ENCODE results near the gene SPATA20. TPM values are rescaled to one million over a fixed set of nuclear protein-coding genes. Genes with fewer than 3 reads are reported as not detected.

The SPATA20 gene
- total and polyA plus RNA-seq, 2 of the 13 experiments (the other 11 are each of a cell fraction or from before 2014, with no cell fraction given): 36.1 to 64.8 TPM

GRCh38 chr17:50559674-50560184 is 12.8 kb downstream of the SPATA20 start (continued):
- TF ChIP-seq ZNF251 (CRISPR knock-in tag; IDR thresholded peaks at IDR 0.05) (no peak), ZNF205 (CRISPR knock-in tag; IDR thresholded peaks at IDR 0.05) (peak; percentile 58; the same call in 1 of the 2 replicates), TEAD3 (CRISPR knock-in tag; optimal IDR thresholded peaks at IDR 0.05; ENCODE audit: borderline replicate concordance) (no peak), NR2C2 (CRISPR knock-in tag; IDR thresholded peaks at IDR 0.05; ENCODE audit: borderline replicate concordance) (peak; percentile 39; the same call in 1 of the 2 replicates), NR2F2 (IDR thresholded peaks at IDR 0.05; ENCODE audit: borderline replicate concordance, low read depth) (peak; percentile 62; the same call in 1 of the 2 replicates), NFRKB (IDR thresholded peaks at IDR 0.05) (no peak), ZNF558 (CRISPR knock-in tag; IDR thresholded peaks at IDR 0.05; ENCODE audit: borderline replicate concordance) (no peak), NR2F6 (IDR thresholded peaks at IDR 0.05) (peak; percentile 72; the same call in 1 of the 2 replicates), NR2F6 (CRISPR knock-in tag; IDR thresholded peaks at IDR 0.05) (peak; percentile 65), ZNF572 (CRISPR knock-in tag; IDR thresholded peaks at IDR 0.05) (no peak), ZNF563 (CRISPR knock-in tag; IDR thresholded peaks at IDR 0.05) (0 out of 2 replicates have a peak, but pooled peaks have one; percentile 10), MAZ (IDR thresholded peaks at IDR 0.05; ENCODE audit: borderline replicate concordance, low read depth, low read length) (peak; percentile 12; the same call in 1 of the 2 replicates), MAZ (CRISPR knock-in tag; IDR thresholded peaks at IDR 0.05; ENCODE audit: low read depth) (no peak), MTA1 (CRISPR knock-in tag; IDR thresholded peaks at IDR 0.05; ENCODE audit: borderline replicate concordance) (0 out of 2 replicates have a peak, but pooled peaks have one; percentile 11), ZNF569 (CRISPR knock-in tag; IDR thresholded peaks at IDR 0.05; ENCODE audit: borderline replicate concordance) (no peak), ATF2 (CRISPR knock-in tag; IDR thresholded peaks at IDR 0.05) (no peak), SKI (IDR thresholded peaks at IDR 0.05; ENCODE audit: partially characterized antibody) (no peak), NR2F1 (CRISPR knock-in tag; IDR thresholded peaks at IDR 0.05) (peak in 1 of 2 experiments; percentile 59; a peak in 2 of 4 replicates)
- TF ChIP-seq, protein P1, sequence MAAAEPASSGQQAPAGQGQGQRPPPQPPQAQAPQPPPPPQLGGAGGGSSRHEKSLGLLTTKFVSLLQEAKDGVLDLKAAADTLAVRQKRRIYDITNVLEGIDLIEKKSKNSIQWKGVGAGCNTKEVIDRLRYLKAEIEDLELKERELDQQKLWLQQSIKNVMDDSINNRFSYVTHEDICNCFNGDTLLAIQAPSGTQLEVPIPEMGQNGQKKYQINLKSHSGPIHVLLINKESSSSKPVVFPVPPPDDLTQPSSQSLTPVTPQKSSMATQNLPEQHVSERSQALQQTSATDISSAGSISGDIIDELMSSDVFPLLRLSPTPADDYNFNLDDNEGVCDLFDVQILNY (CRISPR knock-in tag; conservative IDR thresholded peaks at IDR 0.05): 0 out of 2 replicates have a peak, but pooled peaks have one; percentile 15
- TF ChIP-seq, protein P2, sequence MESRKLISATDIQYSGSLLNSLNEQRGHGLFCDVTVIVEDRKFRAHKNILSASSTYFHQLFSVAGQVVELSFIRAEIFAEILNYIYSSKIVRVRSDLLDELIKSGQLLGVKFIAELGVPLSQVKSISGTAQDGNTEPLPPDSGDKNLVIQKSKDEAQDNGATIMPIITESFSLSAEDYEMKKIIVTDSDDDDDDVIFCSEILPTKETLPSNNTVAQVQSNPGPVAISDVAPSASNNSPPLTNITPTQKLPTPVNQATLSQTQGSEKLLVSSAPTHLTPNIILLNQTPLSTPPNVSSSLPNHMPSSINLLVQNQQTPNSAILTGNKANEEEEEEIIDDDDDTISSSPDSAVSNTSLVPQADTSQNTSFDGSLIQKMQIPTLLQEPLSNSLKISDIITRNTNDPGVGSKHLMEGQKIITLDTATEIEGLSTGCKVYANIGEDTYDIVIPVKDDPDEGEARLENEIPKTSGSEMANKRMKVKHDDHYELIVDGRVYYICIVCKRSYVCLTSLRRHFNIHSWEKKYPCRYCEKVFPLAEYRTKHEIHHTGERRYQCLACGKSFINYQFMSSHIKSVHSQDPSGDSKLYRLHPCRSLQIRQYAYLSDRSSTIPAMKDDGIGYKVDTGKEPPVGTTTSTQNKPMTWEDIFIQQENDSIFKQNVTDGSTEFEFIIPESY (CRISPR knock-in tag; IDR thresholded peaks at IDR 0.05): peak; percentile 57; the same call in 1 of the 2 replicates
- TF ChIP-seq, protein P3, sequence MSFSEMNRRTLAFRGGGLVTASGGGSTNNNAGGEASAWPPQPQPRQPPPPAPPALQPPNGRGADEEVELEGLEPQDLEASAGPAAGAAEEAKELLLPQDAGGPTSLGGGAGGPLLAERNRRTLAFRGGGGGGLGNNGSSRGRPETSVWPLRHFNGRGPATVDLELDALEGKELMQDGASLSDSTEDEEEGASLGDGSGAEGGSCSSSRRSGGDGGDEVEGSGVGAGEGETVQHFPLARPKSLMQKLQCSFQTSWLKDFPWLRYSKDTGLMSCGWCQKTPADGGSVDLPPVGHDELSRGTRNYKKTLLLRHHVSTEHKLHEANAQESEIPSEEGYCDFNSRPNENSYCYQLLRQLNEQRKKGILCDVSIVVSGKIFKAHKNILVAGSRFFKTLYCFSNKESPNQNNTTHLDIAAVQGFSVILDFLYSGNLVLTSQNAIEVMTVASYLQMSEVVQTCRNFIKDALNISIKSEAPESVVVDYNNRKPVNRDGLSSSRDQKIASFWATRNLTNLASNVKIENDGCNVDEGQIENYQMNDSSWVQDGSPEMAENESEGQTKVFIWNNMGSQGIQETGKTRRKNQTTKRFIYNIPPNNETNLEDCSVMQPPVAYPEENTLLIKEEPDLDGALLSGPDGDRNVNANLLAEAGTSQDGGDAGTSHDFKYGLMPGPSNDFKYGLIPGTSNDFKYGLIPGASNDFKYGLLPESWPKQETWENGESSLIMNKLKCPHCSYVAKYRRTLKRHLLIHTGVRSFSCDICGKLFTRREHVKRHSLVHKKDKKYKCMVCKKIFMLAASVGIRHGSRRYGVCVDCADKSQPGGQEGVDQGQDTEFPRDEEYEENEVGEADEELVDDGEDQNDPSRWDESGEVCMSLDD (CRISPR knock-in tag; IDR thresholded peaks at IDR 0.05; ENCODE audit: borderline replicate concordance): no peak

Measured in HepG2 (cell line).